GM18505 (cell line): Measurements from ENCODE around the gene BCL6.
"Not testable (repeated sequence)": the region's sequence is repeated elsewhere in the genome, so short reads cannot be mapped to it uniquely, and the experiment has no call there.

Experiments
- ATAC-seq: cut with Tn5 transposase; IDR thresholded peaks from one replicate; pipeline ENCODE4 v1.9.1; 2021; ENCODE audit not compliant: unreplicated experiment
- POLR2A ChIP-seq: IDR thresholded peaks from 4 replicates; pipeline ENCODE4 v1.6.1; 2011; ENCODE audit warnings: borderline replicate concordance; ENCODE audit not compliant: insufficient read depth, insufficient read length; ENCODE audit errors: extremely low read depth

BCL6 gene

GRCh38 chr3:187684444-187684843 is 60.8 kb downstream of the BCL6 start:
- ATAC-seq = no peak
- no peak for TF ChIP-seq POLR2A

- ATAC-seq = not testable (repeated sequence)
Measured at GRCh38 chr3:187681756-187682155, 63.5 kb downstream of the BCL6 start.

- no peak for ATAC-seq
- no peak for TF ChIP-seq POLR2A
Measured at GRCh38 chr3:187679638-187680396, 65.5 kb downstream of the BCL6 start.

DNA sequence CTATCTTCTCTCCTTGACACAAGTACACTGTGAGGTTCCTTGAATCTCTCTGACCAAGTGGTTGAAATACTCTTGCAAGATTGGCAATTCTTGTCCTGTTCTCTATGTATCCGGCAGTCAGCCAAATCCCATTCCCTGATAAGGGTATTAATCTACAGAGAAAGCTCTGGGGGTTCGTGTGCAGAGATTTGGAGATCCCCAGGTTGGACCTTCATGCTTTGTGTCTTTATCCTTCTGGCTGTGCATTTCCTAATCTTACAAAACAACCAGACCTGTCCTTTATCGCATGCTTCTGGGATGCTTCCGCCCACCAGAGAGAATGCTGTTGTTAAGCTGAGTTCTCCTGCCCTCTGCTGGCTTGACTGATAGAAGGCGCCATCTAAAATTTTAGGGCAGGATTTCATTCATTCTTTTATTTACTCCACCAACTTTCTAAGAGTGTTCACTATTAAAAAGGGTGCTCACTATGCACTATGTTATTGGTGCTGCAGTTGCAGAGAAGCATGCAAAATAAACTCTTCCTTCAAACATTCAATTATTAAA is 66.5 kb downstream of the BCL6 start:
- no peak for TF ChIP-seq POLR2A
- no peak for ATAC-seq

DNA sequence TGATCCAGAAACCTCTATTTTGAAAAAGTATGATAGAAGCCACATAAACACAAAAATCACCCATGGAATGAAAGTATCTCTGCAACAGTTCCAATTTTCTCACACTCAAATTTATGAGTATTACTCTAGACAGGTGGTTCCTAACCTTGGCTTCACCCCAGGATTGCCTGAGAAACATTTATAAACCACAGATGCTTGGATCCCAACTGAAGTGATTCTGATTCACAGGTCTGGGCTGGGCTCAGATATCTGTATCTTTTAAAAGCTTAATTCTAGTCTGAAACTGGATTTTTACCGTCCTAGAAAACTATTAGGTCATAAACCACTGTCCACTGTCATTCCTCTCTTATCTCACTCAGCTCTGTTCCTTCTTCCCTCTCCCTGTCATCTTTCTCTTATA is 67.7 kb downstream of the BCL6 start:
- no peak for ATAC-seq
- TF ChIP-seq POLR2A = no peak

DNA sequence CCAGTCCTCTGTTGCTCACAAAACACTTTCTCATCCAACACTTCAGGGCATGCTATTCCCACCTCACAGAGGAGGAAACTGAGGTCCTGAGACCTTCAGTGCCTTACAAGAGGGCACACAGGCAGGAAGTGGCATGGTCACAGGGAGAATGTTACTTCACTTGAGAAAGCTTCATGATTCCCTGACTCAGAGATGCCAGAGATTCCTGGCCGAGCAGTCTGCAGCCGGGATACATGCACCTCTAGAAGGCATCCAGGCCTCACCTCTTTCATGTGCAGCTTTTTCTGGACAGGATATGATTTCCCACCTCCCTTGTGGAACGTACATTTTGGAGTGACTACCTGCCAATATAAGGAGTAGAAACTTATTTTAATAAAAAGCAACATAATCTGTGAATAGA is 72.3 kb downstream of the BCL6 start:
- ATAC-seq = no peak
- TF ChIP-seq POLR2A = no peak
